Urinary bladder (tissue), 4 donors: Measurements from ENCODE around the gene RNASE13. TPM values are rescaled to one million over a fixed set of nuclear protein-coding genes. Genes with fewer than 3 reads are reported as not detected.

ENCODE experiments used
- DNase-seq: peaks from one replicate; pipeline ENCODE4 v3.0.0-alpha.2; 2015; ENCODE audit errors: extremely low spot score
- H3K27ac ChIP-seq: one replicate; pipeline ENCODE4 v1.5.1; 2013; ENCODE audit warnings: low read depth, mild to moderate bottlenecking, moderate library complexity
- H3K36me3 ChIP-seq: one replicate; pipeline ENCODE4 v1.6.1; 2013; ENCODE audit warnings: mild to moderate bottlenecking, moderate library complexity; ENCODE audit not compliant: insufficient read depth
- H3K4me1 ChIP-seq: one replicate; pipeline ENCODE4 v1.6.1; 2013; ENCODE audit warnings: mild to moderate bottlenecking, moderate library complexity; ENCODE audit not compliant: insufficient read depth
- H3K4me3 ChIP-seq: one replicate; pipeline ENCODE4 v1.5.1; 2013; ENCODE audit warnings: low read depth, low read length
- WGBS: extraction: QIAGEN DNeasy Blood & Tissue Kit; methylation state at CpG from one replicate; pipeline ENCODE4 v1.1.7; 2013; 5-methylcytosine and 5-hydroxymethylcytosine counted together
- polyA plus RNA-seq: library from polyadenylated mRNA; stranded (reverse); fragments of 200-250 nt; gene quantifications from one replicate; pipeline ENCODE4 v1.2.3, GENCODE V29; 2013
- total RNA-seq: library from RNA; depleted of rRNA; stranded (reverse); fragments of >200 nt; gene quantifications from one replicate; pipeline ENCODE4 v1.2.3, GENCODE V29; 2014
- donor health status: healthy with polysubstance abuse.
- donor health status: healthy.

The RNASE13 gene, protein sequence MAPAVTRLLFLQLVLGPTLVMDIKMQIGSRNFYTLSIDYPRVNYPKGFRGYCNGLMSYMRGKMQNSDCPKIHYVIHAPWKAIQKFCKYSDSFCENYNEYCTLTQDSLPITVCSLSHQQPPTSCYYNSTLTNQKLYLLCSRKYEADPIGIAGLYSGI
- total RNA-seq (not detected), polyA plus RNA-seq (not detected)

DNA sequence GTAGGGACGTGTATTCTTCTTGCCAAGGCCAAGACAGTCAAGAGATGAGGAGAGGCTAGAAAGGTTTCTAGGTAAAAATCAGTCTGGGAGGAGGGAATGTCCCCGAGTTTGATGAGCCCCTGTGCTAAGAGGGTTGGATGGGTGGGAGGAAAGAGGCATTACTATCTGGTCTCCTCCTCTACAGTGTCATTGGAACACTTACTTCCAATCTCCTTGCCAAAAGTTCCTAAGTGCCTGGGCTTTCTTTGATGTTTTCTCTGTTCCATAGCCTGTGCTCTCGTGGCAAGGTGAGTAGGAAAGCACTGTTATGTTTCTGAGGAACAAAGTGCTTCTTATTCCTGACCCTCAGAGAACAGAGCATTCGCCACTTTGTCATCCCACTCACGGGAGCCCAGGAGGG, at the start of gene RNASE13:
RNASE13 (minus strand) TSS at position 101 of the 400 bp plus-strand sequence. CDS start 519 bp downstream, outside the sequence.
- Histone ChIP-seq H3K36me3 (no peaks in the 10 kb centered on the region), H3K4me1 (no peaks in the 10 kb centered on the region), H3K27ac (no peak within 1 kb of the TSS), H3K4me3 (no peak within 1 kb of the TSS)
- no peak for DNase-seq
- WGBS, result 81% methylated on average over 5 of the region's 5 CpGs

- H3K36me3 ChIP-seq, result peaks cover 1% of the 10 kb centered on the region
- DNase-seq, result no peak
- no peak overlapping the region for H3K4me3 ChIP-seq
- no peak overlapping the region for H3K27ac ChIP-seq
- 85% methylated on average over 2 of the region's 2 CpGs for WGBS
- no peaks in the 10 kb centered on the region for H3K4me1 ChIP-seq
Measured at GRCh38 chr14:21084396-21084795, 49.8 kb upstream of the RNASE13 start.

DNA sequence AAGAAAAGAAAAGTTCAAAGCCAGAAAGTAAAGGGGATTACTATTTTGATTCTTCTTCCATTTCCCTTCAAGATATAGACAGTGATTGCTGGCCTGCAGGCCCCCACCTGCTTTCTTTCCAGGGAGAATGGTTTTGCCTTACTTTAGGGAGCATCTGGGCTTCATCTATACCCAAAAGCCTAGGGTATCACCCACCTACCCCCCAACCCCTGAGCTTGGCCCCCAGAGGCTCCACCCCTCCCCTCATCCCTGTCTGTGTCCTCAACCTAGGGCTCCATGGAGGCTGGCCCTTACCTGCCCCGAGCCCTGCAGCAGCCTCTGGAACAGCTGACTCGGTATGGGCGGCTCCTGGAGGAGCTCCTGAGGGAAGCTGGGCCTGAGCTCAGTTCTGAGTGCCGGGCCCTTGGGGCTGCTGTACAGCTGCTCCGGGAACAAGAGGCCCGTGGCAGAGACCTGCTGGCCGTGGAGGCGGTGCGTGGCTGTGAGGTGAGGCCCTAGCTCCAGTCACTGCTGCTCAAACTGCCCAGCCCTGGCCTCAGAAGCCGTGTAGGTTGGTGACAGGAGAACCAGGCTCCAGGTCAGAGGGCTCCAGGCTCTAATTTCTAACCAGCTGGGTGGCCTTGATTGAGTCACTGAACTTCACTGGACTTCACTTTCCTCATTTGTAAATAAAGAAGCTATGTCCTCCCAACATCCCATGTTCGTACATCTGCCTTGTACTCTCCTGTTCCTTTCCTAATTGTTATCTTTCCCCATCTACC, 49.1 kb upstream of the RNASE13 start:
- 84% methylated on average over 11 of the region's 11 CpGs for WGBS
- no peak for DNase-seq
- H3K4me3 ChIP-seq, result no peak overlapping the region
- H3K36me3 ChIP-seq, result peaks cover 1% of the 10 kb centered on the region
- H3K27ac ChIP-seq, result no peak overlapping the region
- no peaks in the 10 kb centered on the region for H3K4me1 ChIP-seq

DNA sequence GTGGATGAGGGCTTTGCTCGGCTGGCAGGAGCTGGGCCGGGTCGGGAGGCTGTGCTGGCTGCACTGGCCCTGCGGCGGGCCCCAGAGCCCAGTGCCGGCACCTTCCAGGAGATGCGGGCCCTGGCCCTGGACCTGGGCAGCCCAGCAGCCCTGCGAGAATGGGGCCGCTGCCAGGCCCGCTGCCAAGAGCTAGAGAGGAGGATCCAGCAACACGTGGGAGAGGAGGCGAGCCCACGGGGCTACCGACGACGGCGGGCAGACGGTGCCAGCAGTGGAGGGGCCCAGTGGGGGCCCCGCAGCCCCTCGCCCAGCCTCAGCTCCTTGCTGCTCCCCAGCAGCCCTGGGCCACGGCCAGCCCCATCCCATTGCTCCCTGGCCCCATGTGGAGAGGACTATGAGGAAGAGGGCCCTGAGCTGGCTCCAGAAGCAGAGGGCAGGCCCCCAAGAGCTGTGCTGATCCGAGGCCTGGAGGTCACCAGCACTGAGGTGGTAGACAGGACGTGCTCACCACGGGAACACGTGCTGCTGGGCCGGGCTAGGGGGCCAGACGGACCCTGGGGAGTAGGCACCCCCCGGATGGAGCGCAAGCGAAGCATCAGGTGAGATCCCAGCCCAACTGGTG, 47.0 kb upstream of the RNASE13 start:
- no peak overlapping the region for H3K27ac ChIP-seq
- no peak for DNase-seq
- H3K4me3 ChIP-seq, result no peak overlapping the region
- WGBS, result 88% methylated on average over 30 of the region's 30 CpGs
- H3K4me1 ChIP-seq, result no peaks in the 10 kb centered on the region
- peaks cover 1% of the 10 kb centered on the region for H3K36me3 ChIP-seq

DNA sequence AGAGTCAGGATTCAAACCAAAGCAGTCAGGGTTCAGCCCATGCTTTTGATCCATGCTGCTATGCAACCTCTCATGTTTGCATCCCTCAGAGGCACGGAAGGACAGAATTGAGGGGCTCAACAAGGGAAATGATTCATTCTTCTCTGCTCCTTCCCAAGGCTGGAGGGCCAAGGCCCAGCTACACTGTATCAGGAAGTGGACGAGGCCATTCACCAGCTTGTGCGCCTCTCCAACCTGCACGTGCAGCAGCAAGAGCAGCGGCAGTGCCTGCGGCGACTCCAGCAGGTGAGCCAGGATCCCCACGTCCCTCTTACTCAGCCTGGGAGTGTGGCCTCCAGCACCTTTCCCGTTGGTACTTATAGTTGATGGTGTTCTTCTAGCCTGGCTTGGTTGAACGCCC, 44.1 kb upstream of the RNASE13 start:
- H3K36me3 ChIP-seq, result peaks cover 3% of the 10 kb centered on the region
- 84% methylated on average over 10 of the region's 10 CpGs for WGBS
- no peak overlapping the region for H3K4me3 ChIP-seq
- DNase-seq, result no peak
- no peak overlapping the region for H3K27ac ChIP-seq
- no peaks in the 10 kb centered on the region for H3K4me1 ChIP-seq

DNA sequence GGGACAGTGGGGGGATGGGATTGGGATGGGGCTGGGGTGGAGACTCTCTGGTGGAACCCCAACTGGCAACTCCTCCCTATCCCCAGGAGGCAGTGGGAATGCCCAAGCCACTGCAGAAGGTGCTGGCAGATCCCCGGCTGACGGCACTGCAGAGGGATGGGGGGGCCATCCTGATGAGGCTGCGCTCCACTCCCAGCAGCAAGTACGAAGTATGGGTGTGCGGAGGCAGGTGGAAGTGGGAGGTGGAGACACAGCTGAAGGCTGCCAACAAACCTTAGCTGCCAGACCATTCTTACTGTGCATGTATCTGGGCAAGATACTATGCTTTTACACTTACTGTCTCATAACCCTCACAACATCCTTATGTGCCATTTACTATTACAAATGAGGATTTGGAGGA, 43.7 kb upstream of the RNASE13 start:
- H3K4me1 ChIP-seq, result no peaks in the 10 kb centered on the region
- H3K27ac ChIP-seq, result no peak overlapping the region
- no peak overlapping the region for H3K4me3 ChIP-seq
- DNase-seq, result no peak
- H3K36me3 ChIP-seq, result peaks cover 3% of the 10 kb centered on the region
- 87% methylated on average over 5 of the region's 5 CpGs for WGBS

GRCh38 chr14:21077672-21078071, 43.1 kb upstream of the RNASE13 start:
- peaks cover 3% of the 10 kb centered on the region for H3K36me3 ChIP-seq
- no peaks in the 10 kb centered on the region for H3K4me1 ChIP-seq
- WGBS, result 86% methylated on average over 2 of the region's 2 CpGs
- no peak overlapping the region for H3K4me3 ChIP-seq
- no peak for DNase-seq
- H3K27ac ChIP-seq, result no peak overlapping the region

GRCh38 chr14:21075719-21076437, 41.3 kb upstream of the RNASE13 start:
- H3K4me1 ChIP-seq, result no peaks in the 10 kb centered on the region
- no peak overlapping the region for H3K4me3 ChIP-seq
- WGBS, result 85% methylated on average over 9 of the region's 9 CpGs
- no peak for DNase-seq
- no peak overlapping the region for H3K27ac ChIP-seq
- H3K36me3 ChIP-seq, result peaks cover 3% of the 10 kb centered on the region

DNA sequence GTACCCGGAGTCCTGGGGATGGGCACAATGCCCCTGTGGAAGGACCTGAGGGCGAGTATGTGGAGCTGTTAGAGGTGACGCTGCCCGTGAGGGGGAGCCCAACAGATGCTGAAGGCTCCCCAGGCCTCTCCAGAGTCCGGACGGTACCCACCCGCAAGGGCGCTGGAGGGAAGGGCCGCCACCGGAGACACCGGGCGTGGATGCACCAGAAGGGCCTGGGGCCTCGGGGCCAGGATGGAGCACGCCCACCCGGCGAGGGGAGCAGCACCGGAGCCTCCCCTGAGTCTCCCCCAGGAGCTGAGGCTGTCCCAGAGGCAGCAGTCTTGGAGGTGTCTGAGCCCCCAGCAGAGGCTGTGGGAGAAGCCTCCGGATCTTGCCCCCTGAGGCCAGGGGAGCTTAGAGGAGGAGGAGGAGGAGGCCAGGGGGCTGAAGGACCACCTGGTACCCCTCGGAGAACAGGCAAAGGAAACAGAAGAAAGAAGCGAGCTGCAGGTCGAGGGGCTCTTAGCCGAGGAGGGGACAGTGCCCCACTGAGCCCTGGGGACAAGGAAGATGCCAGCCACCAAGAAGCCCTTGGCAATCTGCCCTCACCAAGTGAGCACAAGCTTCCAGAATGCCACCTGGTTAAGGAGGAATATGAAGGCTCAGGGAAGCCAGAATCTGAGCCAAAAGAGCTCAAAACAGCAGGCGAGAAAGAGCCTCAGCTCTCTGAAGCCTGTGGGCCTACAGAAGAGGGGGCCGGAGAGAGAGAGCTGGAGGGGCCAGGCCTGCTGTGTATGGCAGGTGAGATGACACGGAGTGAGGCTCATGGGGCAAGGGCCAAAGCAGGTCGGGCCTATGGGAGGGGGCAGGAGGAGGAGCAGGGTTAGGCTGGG, 40.0 kb upstream of the RNASE13 start:
- no peak for DNase-seq
- Histone ChIP-seq H3K36me3 (peaks cover 2% of the 10 kb centered on the region), H3K27ac (no peak overlapping the region), H3K4me3 (no peak overlapping the region), H3K4me1 (no peaks in the 10 kb centered on the region)
- 89% methylated on average over 26 of the region's 26 CpGs for WGBS

- 89% methylated on average over 9 of the region's 9 CpGs for WGBS
- DNase-seq, result no peak
- H3K27ac ChIP-seq, result no peak overlapping the region
Measured at GRCh38 chr14:21073921-21074320, 39.3 kb upstream of the RNASE13 start.

GRCh38 chr14:21072781-21073339, 38.3 kb upstream of the RNASE13 start:
- no peak overlapping the region for H3K4me3 ChIP-seq
- peaks cover 2% of the 10 kb centered on the region for H3K36me3 ChIP-seq
- no peak for DNase-seq
- H3K27ac ChIP-seq, result no peak overlapping the region
- no peaks in the 10 kb centered on the region for H3K4me1 ChIP-seq
- 88% methylated on average over 9 of the region's 9 CpGs for WGBS

More at GRCh38 chr14:21073921-21074320, 39.3 kb upstream of the RNASE13 start:
- H3K4me1 ChIP-seq, result no peaks in the 10 kb centered on the region
- H3K36me3 ChIP-seq, result peaks cover 2% of the 10 kb centered on the region
- H3K4me3 ChIP-seq, result no peak overlapping the region

DNA sequence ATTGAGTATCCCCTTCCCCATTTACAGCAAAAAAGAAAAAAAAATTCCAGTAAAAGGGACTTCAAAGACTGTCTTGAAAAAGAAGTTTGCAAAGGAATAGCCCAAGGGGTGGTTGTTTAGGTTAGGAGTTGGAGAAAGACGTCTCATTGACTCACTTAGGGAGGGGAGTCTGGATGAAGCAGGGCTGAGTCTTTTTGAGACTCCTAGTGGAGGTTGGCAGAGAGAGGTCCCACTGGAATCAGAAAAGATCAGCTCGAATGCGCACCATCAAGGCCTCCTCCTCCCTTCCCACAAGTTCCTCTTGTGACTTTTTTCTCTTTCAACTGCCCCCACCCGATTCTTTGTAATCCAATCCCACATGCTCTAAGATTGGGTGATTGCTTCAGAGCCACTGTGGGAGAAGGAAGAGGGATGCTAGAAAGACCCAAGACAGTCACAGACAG, 37.4 kb upstream of the RNASE13 start:
- Histone ChIP-seq H3K4me1 (no peaks in the 10 kb centered on the region), H3K27ac (peak overlapping the region; percentile 73), H3K4me3 (no peak overlapping the region), H3K36me3 (peaks cover 2% of the 10 kb centered on the region)
- peak; percentile 20 for DNase-seq
- 25% methylated on average over 4 of the region's 4 CpGs for WGBS
